Measurements from ENCODE around the gene CAMKK1.
"Not testable (repeated sequence)": the region's sequence is repeated elsewhere in the genome, so short reads cannot be mapped to it uniquely, and the experiment has no call there.

CAMKK1 gene

GRCh38 chr17:3873862-3874261 lies 19.0 kb downstream of the CAMKK1 start:
- no peak for DNase-seq

GRCh38 chr17:3870871-3871306 lies 22.0 kb downstream of the CAMKK1 start:
- peak; percentile 10 for DNase-seq

GRCh38 chr17:3867606-3868005 lies 25.2 kb downstream of the CAMKK1 start:
- no peak for DNase-seq

- no peak for DNase-seq
Observed at GRCh38 chr17:3867106-3867505, 25.7 kb downstream of the CAMKK1 start.

- no peak for DNase-seq
Observed at GRCh38 chr17:3866276-3866675, 26.6 kb downstream of the CAMKK1 start.

- no peak for DNase-seq
Observed at GRCh38 chr17:3865176-3865575, 27.7 kb downstream of the CAMKK1 start.

- DNase-seq = no peak
Observed at GRCh38 chr17:3864534-3864933, 28.3 kb downstream of the CAMKK1 start.

GRCh38 chr17:3861761-3862681 lies 30.8 kb downstream of the CAMKK1 start:
- no peak for DNase-seq

- DNase-seq = no peak
Observed at GRCh38 chr17:3860939-3861700, 31.7 kb downstream of the CAMKK1 start.

- DNase-seq = no peak
Observed at GRCh38 chr17:3859940-3860339, 32.9 kb downstream of the CAMKK1 start.

GRCh38 chr17:3857261-3858105 lies 35.4 kb downstream of the CAMKK1 start:
- DNase-seq = no peak

- DNase-seq = not testable (repeated sequence)
Observed at GRCh38 chr17:3854204-3854603, 38.6 kb downstream of the CAMKK1 start.

- no peak for DNase-seq
Observed at GRCh38 chr17:3852561-3852960, 40.3 kb downstream of the CAMKK1 start.

GRCh38 chr17:3851461-3852100 lies 41.3 kb downstream of the CAMKK1 start:
- no peak for DNase-seq

GRCh38 chr17:3848229-3848835 lies 44.5 kb downstream of the CAMKK1 start:
- no peak for DNase-seq

- DNase-seq = no peak
Observed at GRCh38 chr17:3847165-3847670, 45.6 kb downstream of the CAMKK1 start.

GRCh38 chr17:3846437-3847164 lies 46.3 kb downstream of the CAMKK1 start:
- no peak for DNase-seq

- peak; percentile 91 for DNase-seq
Observed at GRCh38 chr17:3845621-3846436, 47.0 kb downstream of the CAMKK1 start, which contains the start of gene NCBP3. Gene NCBP3 (minus strand): TSS chr17:3846246. CDS start chr17:3846223, 23 bp downstream.

- DNase-seq = peak; percentile 48
Observed at GRCh38 chr17:3845291-3845620, 47.6 kb downstream of the CAMKK1 start.

GRCh38 chr17:3844556-3844955 lies 48.3 kb downstream of the CAMKK1 start:
- DNase-seq = not testable (repeated sequence)

Measured in CD4-positive, alpha-beta T cell treated with Interleukin-17A for 1 hour (primary cell).